CD14-positive monocyte (primary cell): ENCODE measurements around the gene EXOC4. TPM values are rescaled to one million over a fixed set of nuclear protein-coding genes. Genes with fewer than 3 reads are reported as not detected.

Experiments used
- DNase-seq, 3 donors: peaks; one replicate each; pipeline ENCODE4 v3.0.0-alpha.2; 2011 to 2022
- H2AFZ ChIP-seq: 2 replicates; pipeline ENCODE4 v1.6.0; 2012; ENCODE audit warnings: mild to moderate bottlenecking, low read depth, low read length, inconsistent platforms; ENCODE audit not compliant: insufficient read depth, poor library complexity, severe bottlenecking
- H3K27ac ChIP-seq, 2 donors: 1 replicate in 1 of 2; 2 replicates in 1 of 2; pipeline ENCODE4 v1.5.1; 2012 to 2013; ENCODE audit warnings: low read length in 2 of 2, control low read depth in 1 of 2, inconsistent platforms in 1 of 2, low read depth in 1 of 2, mild to moderate bottlenecking in 1 of 2
- H3K27me3 ChIP-seq, 2 donors: one replicate each; pipeline versions ENCODE4 v1.6.0 to v1.6.1; 2011 to 2013; ENCODE audit warnings: low read length in 2 of 2; ENCODE audit not compliant: control insufficient read depth in 2 of 2, insufficient read depth in 2 of 2
- H3K36me3 ChIP-seq, 2 donors: replicated peaks in 1 of 2; 1 replicate in 1 of 2; 2 replicates in 1 of 2; pipeline versions ENCODE4 v1.5.1 to v1.6.1; 2012 to 2013; ENCODE audit warnings: low read length in 2 of 2, control low read depth in 1 of 2, inconsistent platforms in 1 of 2, mild to moderate bottlenecking in 1 of 2; ENCODE audit not compliant: insufficient read depth in 2 of 2, control insufficient read depth in 1 of 2
- H3K4me1 ChIP-seq, 2 donors: 1 replicate in 1 of 2; 2 replicates in 1 of 2; pipeline versions ENCODE4 v1.5.1 to v1.6.1; 2012 to 2013; ENCODE audit warnings: low read length in 2 of 2, control low read depth in 1 of 2, inconsistent platforms in 1 of 2, mild to moderate bottlenecking in 1 of 2, moderate library complexity in 1 of 2; ENCODE audit not compliant: insufficient read depth in 2 of 2, control insufficient read depth in 1 of 2
- H3K4me2 ChIP-seq: replicated peaks from 2 replicates; pipeline ENCODE3; 2012; ENCODE audit warnings: low read length, moderate library complexity, mild to moderate bottlenecking; ENCODE audit not compliant: poor library complexity, severe bottlenecking; ENCODE audit errors: extremely low read depth
- H3K4me3 ChIP-seq, 3 experiments: fragments of 200-600 bp in 1 of 3; sonication (generic) in 1 of 3; replicated peaks in 1 of 3; 1 replicate in 2 of 3; 2 replicates in 1 of 3; pipeline ENCODE4 v1.5.1; 2011 to 2013; ENCODE audit warnings: low read length in 3 of 3, mild to moderate bottlenecking in 3 of 3, control low read depth in 2 of 3, low read depth in 2 of 3, inconsistent platforms in 1 of 3, moderate library complexity in 1 of 3
- H3K79me2 ChIP-seq: 2 replicates; pipeline ENCODE4 v1.6.0; 2012; ENCODE audit warnings: mild to moderate bottlenecking, control low read depth, inconsistent platforms, low read length, moderate library complexity; ENCODE audit not compliant: insufficient read depth
- H3K9ac ChIP-seq: 2 replicates; pipeline ENCODE4 v1.6.0; 2017; ENCODE audit warnings: low read length, mild to moderate bottlenecking; ENCODE audit not compliant: insufficient read depth, poor library complexity, severe bottlenecking
- H3K9me3 ChIP-seq, 2 donors: replicated peaks in 1 of 2; 1 replicate in 1 of 2; 2 replicates in 1 of 2; pipeline versions ENCODE4 v1.5.1 to v1.6.1; 2012 to 2013; ENCODE audit warnings: low read length in 2 of 2, control low read depth in 1 of 2; ENCODE audit not compliant: control insufficient read depth in 1 of 2, insufficient read depth in 1 of 2
- H4K20me1 ChIP-seq: 2 replicates; pipeline ENCODE4 v1.6.0; 2012; ENCODE audit warnings: mild to moderate bottlenecking, low read length, control low read depth, moderate library complexity; ENCODE audit not compliant: insufficient read depth
- H3K27ac Mint-ChIP-seq, 7 donors: one replicate each; pipeline ENCODE4 v1.8.0; 2020; ENCODE audit warnings: mild to moderate bottlenecking in 7 of 7, mixed read lengths in 7 of 7, moderate library complexity in 6 of 7, inconsistent platforms in 2 of 7
- H3K27me3 Mint-ChIP-seq, 3 donors: one replicate each; pipeline ENCODE4 v1.8.0; 2021 to 2022; ENCODE audit warnings: low read depth in 3 of 3, mild to moderate bottlenecking in 3 of 3, mixed read lengths in 3 of 3, moderate library complexity in 3 of 3, inconsistent platforms in 1 of 3
- H3K36me3 Mint-ChIP-seq, 2 donors: one replicate each; pipeline ENCODE4 v1.8.0; 2020; ENCODE audit warnings: mixed read lengths in 2 of 2, inconsistent platforms in 1 of 2, mild to moderate bottlenecking in 1 of 2
- H3K4me1 Mint-ChIP-seq: one replicate; pipeline ENCODE4 v1.8.0; 2020; ENCODE audit warnings: mild to moderate bottlenecking, mixed read lengths
- H3K4me3 Mint-ChIP-seq, 2 donors: one replicate each; pipeline ENCODE4 v1.8.0; 2020; ENCODE audit warnings: mild to moderate bottlenecking in 2 of 2, mixed read lengths in 2 of 2, moderate library complexity in 1 of 2
- H3K9me3 Mint-ChIP-seq, 7 donors: one replicate each; pipeline ENCODE4 v1.8.0; 2020 to 2022; ENCODE audit warnings: mixed read lengths in 7 of 7, mild to moderate bottlenecking in 6 of 7, moderate library complexity in 6 of 7, inconsistent platforms in 2 of 7
- CTCF ChIP-seq: fragments of 200-600 bp; IDR thresholded peaks from one replicate; pipeline ENCODE4 v1.8.0; 2022; ENCODE audit warnings: antibody characterized with exemption, mild to moderate bottlenecking
- WGBS: methylation state at CpG from one replicate; pipeline ENCODE4 v1.1.5; 2013; ENCODE audit warnings: missing lambda C conversion rate; ENCODE audit not compliant: insufficient coverage; 5-methylcytosine and 5-hydroxymethylcytosine counted together
- intact Hi-C, 2 donors: fragments of 100-400 bp; cut with micrococcal nuclease; formaldehyde crosslinking; loops; one replicate each; pipeline versions ENCODE4 v1.15.0 to v1.15.1; 2023
- polyA plus RNA-seq, 3 donors: library from polyadenylated mRNA; depleted of rRNA in 1 of 3; unstranded in 2 of 3; stranded (reverse) in 1 of 3; fragments of 300-500 nt in 2 of 3; fragments of >200 nt in 1 of 3; fragmentation: Illumina TruSeq in 2 of 3; gene quantifications; 1 replicate in 2 of 3; 2 replicates in 1 of 3; pipeline ENCODE4 v1.2.3, GENCODE V29; 2012 to 2021

EXOC4 gene
- polyA plus RNA-seq, 3 donors = 20.6 to 22.3 (median 22.3) TPM

GRCh38 chr7:133587903-133588302, 335.0 kb downstream of the EXOC4 start:
- H2AFZ ChIP-seq = no peak overlapping the region
- TF ChIP-seq CTCF = no peak

GRCh38 chr7:133590795-133591194, 337.9 kb downstream of the EXOC4 start:
- Histone ChIP-seq H3K9me3 (no peaks in the 10 kb centered on the region), H3K79me2 (no peaks in the 10 kb centered on the region), H2AFZ (no peak overlapping the region), H3K27me3 (no peaks in the 10 kb centered on the region), H3K4me2 (no peak overlapping the region), H3K4me3 (no peak overlapping the region), H3K36me3 (no peaks in the 10 kb centered on the region), H3K4me1 (no peaks in the 10 kb centered on the region), H3K27ac (no peak overlapping the region), H4K20me1 (no peaks in the 10 kb centered on the region), H3K9ac (no peak overlapping the region)
- H3K4me3 Mint-ChIP-seq = no peak overlapping the region
- no peak for TF ChIP-seq CTCF
- no peak overlapping the region for H3K27ac Mint-ChIP-seq
- intact Hi-C loops = no loop called here
- peaks cover 0 to 3% of the 10 kb centered on the region in 2 donors for H3K36me3 Mint-ChIP-seq
- H3K27me3 Mint-ChIP-seq = no peaks in the 10 kb centered on the region
- H3K9me3 Mint-ChIP-seq = peaks cover 0 to 2% (median 0%) of the 10 kb centered on the region in 7 donors
- 90% methylated on average over 2 of the region's 4 CpGs for WGBS
- H3K4me1 Mint-ChIP-seq = peaks cover 4% of the 10 kb centered on the region
- DNase-seq = no peak

More at GRCh38 chr7:133587903-133588302, 335.0 kb downstream of the EXOC4 start:
- Histone ChIP-seq H3K4me3 (no peak overlapping the region), H3K27me3 (no peaks in the 10 kb centered on the region), H3K79me2 (no peaks in the 10 kb centered on the region), H3K9ac (no peak overlapping the region), H4K20me1 (no peaks in the 10 kb centered on the region), H3K4me1 (peaks cover 11 to 15% of the 10 kb centered on the region in 2 donors), H3K27ac (no peak overlapping the region), H3K4me2 (no peak overlapping the region), H3K9me3 (no peaks in the 10 kb centered on the region), H3K36me3 (no peaks in the 10 kb centered on the region)
- DNase-seq = no peak
- Mint-ChIP-seq H3K4me1 (peaks cover 22% of the 10 kb centered on the region), H3K27me3 (no peaks in the 10 kb centered on the region), H3K9me3 (peaks cover 0 to 4% (median 0%) of the 10 kb centered on the region in 7 donors), H3K27ac (no peak overlapping the region), H3K36me3 (peaks cover 0 to 5% of the 10 kb centered on the region in 2 donors), H3K4me3 (no peak overlapping the region)
- intact Hi-C loops = no loop called here
